ENCODE measurements around the gene ZNF212. TPM values are rescaled to one million over a fixed set of nuclear protein-coding genes. Genes with fewer than 3 reads are reported as not detected.

Gene ZNF212
- total and polyA plus RNA-seq, 9 of the 15 experiments (the other 6 are each of a cell fraction or from before 2014, with no cell fraction given) = 1.8 to 21.4 (median 7.2) TPM

DNA sequence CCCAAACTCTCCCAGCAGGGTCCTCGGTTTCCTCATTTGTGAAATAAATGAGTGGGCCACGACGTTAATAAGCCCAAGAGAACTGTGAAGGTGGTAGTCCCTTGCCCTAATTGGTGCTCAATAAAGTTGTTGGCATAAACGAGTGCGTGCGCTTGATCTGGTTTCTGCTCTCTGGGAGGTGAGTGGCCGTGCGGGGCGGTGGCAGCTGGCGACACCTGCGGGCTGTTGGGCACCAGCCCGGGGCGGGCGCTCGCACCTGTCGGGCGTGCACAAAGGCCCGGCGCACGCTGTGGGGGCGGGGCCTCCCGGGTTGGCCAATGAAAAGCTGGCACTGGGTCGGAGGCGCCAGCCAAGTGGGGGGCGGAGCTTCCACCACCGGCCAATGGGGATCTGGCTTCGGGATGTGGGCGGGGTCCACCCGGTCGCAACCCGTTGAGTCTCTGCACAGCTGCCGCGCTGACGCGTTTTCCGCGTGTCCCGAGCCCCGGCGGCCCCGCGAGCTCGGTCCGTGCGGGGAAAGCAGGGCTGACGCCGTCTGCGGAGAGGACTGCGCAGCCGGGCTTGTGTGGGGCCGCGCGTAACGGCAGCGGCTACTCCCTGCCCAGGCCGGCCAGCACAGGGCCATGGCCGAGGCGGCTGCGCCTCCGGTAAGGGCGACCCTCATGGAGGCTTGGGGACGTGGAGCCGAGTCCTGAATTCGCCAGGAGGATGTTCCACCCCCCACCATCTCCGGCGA lies 45.6 kb downstream of the ZNF212 start (continued):
- TF ChIP-seq, protein P1, sequence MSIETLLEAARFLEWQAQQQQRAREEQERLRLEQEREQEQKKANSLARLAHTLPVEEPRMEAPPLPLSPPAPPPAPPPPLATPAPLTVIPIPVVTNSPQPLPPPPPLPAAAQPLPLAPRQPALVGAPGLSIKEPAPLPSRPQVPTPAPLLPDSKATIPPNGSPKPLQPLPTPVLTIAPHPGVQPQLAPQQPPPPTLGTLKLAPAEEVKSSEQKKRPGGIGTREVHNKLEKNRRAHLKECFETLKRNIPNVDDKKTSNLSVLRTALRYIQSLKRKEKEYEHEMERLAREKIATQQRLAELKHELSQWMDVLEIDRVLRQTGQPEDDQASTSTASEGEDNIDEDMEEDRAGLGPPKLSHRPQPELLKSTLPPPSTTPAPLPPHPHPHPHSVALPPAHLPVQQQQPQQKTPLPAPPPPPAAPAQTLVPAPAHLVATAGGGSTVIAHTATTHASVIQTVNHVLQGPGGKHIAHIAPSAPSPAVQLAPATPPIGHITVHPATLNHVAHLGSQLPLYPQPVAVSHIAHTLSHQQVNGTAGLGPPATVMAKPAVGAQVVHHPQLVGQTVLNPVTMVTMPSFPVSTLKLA (conservative IDR thresholded peaks at IDR 0.05) = 0 out of 4 replicates have a peak, but pooled peaks of 1 of the 2 experiments have one; percentile 48
- TF ChIP-seq RFX5 (IDR thresholded peaks at IDR 0.05; ENCODE audit: low read depth, low read length) (no peak), ZNF551 (CRISPR knock-in tag; IDR thresholded peaks at IDR 0.05) (no peak), ZNF695 (CRISPR knock-in tag; IDR thresholded peaks at IDR 0.05) (no peak), CTBP1 (IDR thresholded peaks at IDR 0.05; ENCODE audit: borderline replicate concordance) (peak; percentile 33; the same call in 1 of the 2 replicates), ZNF384 (IDR thresholded peaks at IDR 0.05; ENCODE audit: low read depth, low read length) (no peak), MAZ (CRISPR knock-in tag; conservative IDR thresholded peaks at IDR 0.05 in 1 of 2, IDR thresholded peaks at IDR 0.05 in 1 of 2) (peak in 1 of 2 experiments; percentile 28; a peak in 1 of 4 replicates), PCBP2 (IDR thresholded peaks at IDR 0.05; ENCODE audit: low read depth, low read length, poor library complexity, severe bottlenecking) (no peak), SP1 (CRISPR knock-in tag; IDR thresholded peaks at IDR 0.05) (peak; percentile 54; the same call in 1 of the 2 replicates), SLC30A9 (CRISPR knock-in tag; IDR thresholded peaks at IDR 0.05) (no peak), CREB1 (IDR thresholded peaks at IDR 0.05) (peak; percentile 61), CREB1 (CRISPR knock-in tag; IDR thresholded peaks at IDR 0.05) (peak; percentile 39; the same call in 1 of the 2 replicates)
- TF ChIP-seq, protein P2, sequence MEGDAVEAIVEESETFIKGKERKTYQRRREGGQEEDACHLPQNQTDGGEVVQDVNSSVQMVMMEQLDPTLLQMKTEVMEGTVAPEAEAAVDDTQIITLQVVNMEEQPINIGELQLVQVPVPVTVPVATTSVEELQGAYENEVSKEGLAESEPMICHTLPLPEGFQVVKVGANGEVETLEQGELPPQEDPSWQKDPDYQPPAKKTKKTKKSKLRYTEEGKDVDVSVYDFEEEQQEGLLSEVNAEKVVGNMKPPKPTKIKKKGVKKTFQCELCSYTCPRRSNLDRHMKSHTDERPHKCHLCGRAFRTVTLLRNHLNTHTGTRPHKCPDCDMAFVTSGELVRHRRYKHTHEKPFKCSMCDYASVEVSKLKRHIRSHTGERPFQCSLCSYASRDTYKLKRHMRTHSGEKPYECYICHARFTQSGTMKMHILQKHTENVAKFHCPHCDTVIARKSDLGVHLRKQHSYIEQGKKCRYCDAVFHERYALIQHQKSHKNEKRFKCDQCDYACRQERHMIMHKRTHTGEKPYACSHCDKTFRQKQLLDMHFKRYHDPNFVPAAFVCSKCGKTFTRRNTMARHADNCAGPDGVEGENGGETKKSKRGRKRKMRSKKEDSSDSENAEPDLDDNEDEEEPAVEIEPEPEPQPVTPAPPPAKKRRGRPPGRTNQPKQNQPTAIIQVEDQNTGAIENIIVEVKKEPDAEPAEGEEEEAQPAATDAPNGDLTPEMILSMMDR (IDR thresholded peaks at IDR 0.05 in 2 of 3, conservative IDR thresholded peaks at IDR 0.05 in 1 of 3; ENCODE audit: insufficient read depth in 2 of 3, low read depth in 1 of 3, low read length in 3 of 3) = no peak
- TF ChIP-seq, protein P3, sequence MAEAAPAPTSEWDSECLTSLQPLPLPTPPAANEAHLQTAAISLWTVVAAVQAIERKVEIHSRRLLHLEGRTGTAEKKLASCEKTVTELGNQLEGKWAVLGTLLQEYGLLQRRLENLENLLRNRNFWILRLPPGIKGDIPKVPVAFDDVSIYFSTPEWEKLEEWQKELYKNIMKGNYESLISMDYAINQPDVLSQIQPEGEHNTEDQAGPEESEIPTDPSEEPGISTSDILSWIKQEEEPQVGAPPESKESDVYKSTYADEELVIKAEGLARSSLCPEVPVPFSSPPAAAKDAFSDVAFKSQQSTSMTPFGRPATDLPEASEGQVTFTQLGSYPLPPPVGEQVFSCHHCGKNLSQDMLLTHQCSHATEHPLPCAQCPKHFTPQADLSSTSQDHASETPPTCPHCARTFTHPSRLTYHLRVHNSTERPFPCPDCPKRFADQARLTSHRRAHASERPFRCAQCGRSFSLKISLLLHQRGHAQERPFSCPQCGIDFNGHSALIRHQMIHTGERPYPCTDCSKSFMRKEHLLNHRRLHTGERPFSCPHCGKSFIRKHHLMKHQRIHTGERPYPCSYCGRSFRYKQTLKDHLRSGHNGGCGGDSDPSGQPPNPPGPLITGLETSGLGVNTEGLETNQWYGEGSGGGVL (CRISPR knock-in tag; IDR thresholded peaks at IDR 0.05) = no peak

All from K562 (cell line).